SKM-1 treated with dmso at 0.1 percent for 144 hours (cell line): ENCODE data around the gene ACSF3.

Experiments
- DNase-seq: peaks from one replicate; lab custom pipeline; 2025; ENCODE audit not compliant: unreplicated experiment; lab: John Stamatoyannopoulos, UW

The ACSF3 gene

DNA sequence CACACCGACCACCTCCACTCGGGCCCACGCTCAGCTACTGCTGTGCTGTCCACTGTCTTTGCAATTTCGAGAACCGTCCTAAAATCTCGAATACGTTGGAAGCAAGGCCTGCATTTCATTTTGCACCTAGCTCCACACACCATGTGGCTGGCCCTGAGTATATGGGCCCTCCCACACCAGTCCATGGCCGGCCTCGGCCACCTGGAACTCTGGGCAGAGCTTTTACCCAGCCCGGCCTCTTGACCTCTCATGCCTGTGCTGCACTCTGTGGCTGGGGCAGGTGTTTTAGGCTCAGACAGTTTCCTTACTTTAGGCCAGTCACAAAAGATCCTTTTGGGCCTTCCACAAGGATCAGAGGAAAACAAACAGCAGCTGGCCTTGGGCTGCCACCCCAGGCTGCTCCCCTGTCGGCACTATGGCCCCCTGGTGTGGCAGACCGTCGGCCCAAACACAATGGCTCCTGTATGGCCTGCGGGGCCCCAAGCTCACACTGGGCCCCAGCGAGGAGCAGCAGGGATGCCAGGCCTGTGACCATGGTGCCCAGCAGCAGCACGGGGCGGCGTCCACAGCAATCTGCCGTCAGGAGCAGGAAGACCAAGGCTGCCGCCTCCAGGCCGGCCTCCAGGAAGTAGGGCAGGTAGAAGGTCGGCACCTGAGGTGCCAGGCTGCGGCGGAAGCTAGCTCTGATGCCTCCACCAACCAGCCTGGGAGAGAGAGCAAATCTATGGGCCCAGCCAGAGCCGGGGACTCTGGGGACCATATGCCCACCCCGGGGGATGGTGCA lies 104.2 kb downstream of the ACSF3 start:
- DNase-seq = no peak

DNA sequence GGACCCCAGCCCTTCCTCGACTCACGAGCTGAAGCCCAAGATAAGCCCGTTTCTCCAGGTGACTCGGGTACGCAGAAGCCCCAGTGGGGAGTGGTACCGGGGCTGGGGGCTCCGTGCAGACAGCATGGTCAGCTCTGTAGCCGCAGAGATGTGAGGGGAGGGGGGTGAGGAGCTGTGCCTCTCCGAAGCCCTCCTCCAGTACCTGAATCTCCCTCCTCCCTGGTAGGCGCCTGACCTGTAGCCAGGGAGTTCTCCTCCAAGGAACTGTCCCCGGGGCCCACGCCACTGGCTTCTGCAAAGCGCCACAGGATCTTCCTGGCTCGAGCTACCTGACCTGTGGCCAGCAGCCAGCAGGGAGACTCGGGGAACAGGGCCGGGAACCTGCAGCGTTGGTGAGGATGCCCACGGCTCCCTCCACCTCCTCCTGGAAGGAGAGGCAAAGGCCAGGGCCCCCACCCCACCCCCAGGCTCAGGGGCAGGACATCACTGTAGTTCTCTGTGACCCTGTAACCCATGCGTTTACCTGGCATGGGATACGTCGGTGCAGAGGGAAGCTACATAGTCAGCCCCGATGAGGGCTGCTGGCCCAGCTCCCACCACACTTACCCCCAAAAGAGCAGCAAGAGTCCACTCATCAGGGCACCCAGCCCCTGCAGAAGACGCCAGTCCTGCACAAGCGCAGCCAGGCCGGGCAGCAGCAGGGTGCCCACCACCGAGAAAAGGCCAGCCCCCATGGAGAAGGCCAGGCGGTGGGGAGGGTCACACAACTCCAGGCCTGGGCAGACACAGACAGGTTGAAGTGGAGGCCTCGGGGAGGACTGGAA lies 105.0 kb downstream of the ACSF3 start:
- DNase-seq = no peak

DNA sequence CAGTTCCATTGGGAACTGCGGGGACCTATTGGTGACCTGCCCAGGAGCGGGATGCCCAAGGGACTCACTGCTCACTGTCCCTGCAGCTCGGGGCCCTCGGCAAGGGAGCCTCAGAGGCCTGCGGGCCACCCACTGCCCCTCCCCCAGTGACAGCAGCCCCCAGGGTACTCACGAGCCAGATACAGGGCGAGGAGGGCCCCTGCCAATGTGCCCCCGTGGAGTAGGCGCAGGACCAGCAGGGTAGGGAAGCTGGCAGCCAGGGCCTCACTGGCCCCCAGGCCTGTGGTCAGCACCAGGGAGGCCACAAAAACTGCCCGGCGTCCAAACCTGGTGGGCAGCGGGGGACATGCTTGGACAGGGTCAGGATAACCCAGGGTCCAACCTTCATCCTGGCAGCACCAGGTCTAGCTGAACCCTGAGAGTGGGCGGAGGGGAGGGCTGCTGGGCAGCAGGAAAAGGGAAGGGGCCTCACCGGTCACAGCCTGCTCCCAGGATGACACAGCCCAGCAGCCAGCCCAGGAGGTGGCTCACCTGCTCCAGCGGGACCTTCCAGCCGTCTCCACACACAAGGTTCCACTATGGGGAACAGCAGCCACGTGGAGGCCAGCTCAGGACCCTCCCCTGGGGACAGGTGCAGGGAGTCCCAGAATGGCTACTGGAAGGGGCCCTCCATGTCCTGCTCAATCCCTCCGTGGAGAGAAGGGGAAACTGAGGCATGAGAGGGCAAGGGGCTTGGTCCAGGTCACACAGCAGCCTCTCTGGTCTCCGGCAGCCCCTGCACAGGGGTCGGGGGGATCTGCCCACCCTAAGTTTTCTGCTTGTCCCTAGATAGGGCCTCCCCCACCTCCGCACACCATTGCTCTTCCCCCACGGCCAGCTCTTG lies 105.8 kb downstream of the ACSF3 start:
- DNase-seq = no peak

DNA sequence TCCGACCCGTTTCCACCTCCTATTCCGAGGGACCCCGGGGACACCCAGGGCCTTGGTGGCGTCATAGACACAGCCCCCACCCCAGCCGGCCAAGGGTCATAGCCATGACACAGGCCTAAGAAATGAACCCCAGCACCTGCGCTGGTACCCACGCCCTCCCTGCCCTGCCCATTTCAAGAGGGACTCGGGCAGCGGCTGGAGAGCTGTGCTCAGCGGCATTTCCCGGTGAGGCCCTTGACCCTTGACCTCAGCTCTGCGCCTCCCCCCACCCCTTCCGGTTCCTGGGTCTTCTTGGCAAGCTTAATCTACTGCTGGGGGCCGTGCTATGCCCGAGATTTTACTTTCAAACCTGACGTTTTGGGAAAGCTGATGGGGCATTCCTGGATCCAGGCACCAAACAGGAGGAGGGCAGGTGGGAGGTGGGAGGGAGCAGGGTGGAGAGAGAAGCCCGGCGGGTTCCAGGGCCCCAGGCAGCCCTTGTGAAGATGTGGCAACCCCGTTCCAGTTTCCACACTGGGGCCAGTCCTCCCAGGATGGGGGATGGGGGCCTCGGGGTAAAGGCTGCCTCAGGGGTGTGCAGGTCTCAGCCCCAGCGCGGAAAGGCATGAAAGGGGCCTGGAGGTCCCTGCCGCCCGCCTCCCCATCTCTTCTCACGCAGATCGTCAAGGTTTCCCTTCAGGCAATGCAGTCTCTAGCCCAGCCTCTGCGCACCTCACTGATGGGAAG lies 106.6 kb downstream of the ACSF3 start, which contains the start of gene SLC22A31:
SLC22A31 (minus strand) TSS at position 414 of the 726 bp plus-strand sequence; CDS start at position 378, 36 bp downstream.
- no peak for DNase-seq

DNA sequence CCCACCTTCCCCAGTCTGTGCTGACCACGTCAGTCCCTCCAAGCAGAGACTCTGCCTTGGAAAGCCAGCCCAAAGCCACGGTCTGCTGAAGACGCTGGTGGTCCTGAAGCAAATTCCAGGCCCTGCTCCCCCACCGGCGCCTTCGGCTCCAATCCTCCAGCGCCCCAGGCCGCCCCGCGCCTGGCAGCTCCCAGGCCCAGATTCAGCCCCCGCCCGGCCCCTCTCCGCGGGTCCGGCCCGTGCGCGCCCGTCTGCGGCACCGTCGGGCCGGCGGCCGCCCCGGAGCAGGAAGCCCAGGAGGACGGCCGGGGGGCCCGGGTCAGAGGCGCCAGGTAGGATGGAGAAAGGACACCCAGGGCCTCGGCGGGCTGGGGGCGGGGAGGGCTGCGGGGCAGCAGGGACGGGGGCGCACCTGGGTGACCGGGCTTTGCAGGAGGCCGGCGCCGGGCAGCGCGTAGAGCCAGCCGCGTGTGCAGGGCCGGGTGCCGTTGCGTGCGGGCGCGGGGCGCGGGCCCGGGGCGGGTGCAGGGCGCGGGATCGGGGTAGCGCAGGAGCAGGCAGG lies 107.3 kb downstream of the ACSF3 start:
- no peak for DNase-seq

DNA sequence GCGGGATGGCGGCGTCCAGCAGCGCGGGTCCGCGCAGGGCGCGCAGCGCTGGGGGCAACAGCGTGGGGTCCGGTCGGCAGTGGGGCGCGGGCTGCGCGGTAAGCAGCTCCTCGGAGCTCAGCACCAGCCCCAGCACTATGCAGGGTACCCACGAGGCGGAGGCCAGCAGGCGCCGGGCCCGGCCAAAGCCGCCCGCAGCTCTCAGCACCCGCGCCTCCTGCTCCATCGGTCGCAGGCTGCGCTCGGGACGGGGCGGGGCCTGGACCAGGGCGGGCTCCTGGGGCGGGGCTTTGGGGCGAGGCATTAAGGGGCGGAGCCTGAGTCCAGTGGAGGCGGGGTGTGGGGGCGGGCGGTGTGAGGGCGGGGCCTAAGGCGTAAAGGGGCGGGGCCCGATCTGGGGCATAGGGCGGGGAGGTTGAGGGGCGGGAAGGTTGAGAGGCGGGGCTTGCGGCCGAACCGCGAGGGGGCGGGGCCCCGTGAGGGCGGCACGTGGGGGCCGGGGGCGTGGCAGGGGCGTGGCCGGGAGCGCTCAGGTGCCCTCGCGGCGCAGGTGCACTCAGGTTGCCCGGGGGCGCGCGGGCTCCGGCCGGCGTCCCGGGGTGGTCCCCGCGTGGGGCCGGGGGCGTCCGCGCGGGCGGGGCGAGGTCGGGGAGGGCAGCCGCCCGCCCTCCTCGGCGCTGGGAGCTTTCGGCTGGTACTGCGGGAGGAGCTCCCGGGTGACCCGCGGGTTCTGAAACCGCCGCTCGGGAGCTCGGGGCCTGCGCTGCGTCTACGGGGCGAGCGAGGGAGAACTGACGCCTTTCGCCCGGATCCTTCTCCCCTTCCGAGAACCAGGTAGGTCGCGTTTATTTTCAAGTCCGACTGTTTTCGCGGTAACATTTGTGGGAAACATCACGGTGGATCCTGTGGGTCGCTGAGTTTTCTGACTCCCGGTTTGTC lies 108.1 kb downstream of the ACSF3 start:
- peak; percentile 45 for DNase-seq

DNA sequence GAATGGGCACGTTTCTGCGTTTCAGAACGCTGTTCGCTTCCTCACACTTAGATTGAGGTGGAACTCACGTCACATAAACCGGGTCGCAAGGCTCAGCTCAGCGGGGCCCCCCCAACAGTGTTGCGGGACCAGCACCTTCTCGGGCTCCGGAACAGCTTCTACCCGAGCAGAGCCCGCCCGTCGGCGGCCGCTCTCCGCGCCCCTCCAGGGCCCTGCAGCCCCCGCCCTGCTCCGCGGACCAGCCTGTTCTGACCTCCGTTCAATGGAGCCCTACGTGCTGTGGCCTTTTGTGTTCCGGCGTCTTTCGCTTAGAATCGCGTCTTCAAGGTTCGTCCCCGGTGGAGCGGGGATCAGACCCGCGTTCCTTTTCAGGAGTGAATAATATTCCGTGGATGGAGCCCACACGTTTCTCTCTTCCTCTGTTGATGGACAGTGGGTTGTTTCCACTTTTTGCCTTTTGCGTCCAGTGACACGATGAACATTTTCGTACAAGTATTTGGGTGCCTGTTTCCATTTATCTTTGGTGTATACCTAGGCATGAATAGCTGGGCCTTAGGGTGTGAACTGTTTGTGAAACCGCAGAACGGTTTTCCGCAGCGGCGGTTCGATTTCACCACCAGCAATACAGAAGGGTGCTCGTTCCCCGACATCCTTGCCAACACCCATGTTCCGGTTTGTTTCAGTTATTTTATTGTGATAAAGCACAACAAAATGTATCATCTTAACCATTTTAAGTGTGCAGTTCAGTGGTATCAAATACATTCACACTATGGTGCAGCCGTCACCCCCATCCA lies 109.0 kb downstream of the ACSF3 start:
- no peak for DNase-seq
